GM19351 (cell line): ENCODE results near the gene LRRC4B.

Source experiments
- ATAC-seq: cut with Tn5 transposase; IDR thresholded peaks from one replicate; pipeline ENCODE4 v1.9.1; 2021; ENCODE audit warnings: mild to moderate bottlenecking, moderate library complexity; ENCODE audit not compliant: unreplicated experiment

LRRC4B gene

GRCh38 chr19:50554212-50554611 lies 14.0 kb downstream of the LRRC4B start:
- no peak for ATAC-seq

- ATAC-seq, result no peak
Measured at GRCh38 chr19:50553134-50553703, 15.0 kb downstream of the LRRC4B start.

DNA sequence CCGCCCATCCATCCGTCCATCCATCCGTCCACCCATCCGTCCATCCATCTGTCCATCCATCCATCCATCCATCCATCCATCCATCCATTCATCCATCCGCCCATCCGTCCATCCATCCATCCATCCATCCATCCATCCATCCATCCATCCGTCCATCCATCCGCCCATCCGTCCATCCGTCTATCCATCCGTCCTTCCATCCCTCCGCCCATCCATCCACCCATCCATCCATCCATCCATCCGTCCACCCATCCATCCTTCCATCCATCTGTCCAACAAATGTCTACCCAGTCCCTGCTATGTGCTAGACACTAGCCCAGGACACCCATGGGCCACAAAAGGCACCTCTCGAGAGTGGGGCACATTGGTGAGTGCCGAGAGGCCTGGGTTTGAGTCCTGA lies 15.7 kb downstream of the LRRC4B start:
- no peak for ATAC-seq

GRCh38 chr19:50551715-50552187 lies 16.5 kb downstream of the LRRC4B start:
- no peak for ATAC-seq

GRCh38 chr19:50551034-50551714 lies 17.1 kb downstream of the LRRC4B start:
- no peak for ATAC-seq

GRCh38 chr19:50550594-50550966 lies 17.7 kb downstream of the LRRC4B start:
- no peak for ATAC-seq

DNA sequence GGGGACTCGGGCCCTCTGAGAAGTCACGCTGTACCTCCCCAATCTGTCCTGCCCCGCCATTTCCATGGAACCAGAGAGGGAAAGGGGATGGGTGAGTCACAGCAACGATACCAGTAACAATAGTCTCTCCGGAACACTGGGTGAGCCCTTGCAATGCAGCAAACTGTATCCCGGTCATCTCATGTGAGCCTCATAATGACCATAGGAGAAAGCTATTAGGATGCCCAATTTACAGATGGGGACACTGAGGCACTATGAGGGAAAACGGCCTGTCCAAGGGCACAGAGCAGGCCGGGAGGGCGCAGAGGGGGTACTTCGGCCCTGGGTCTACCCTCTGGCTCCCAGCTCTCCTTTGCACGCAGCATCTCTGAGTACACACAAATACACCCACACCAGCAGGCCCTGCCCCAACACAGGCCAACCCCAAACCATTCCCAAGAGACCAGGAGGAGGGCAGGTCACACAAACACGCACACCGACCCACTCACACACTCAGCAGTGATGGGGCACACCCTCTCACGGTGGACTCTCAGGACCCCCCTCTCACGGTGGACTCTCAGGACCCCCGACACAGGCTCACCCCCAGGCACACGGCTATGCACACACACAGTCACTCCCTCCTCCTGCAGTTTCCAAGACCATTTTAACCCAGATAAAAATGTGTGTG lies 18.2 kb downstream of the LRRC4B start:
- ATAC-seq, result no peak

GRCh38 chr19:50549059-50549926 lies 18.9 kb downstream of the LRRC4B start:
- ATAC-seq, result no peak

- ATAC-seq, result no peak
Measured at GRCh38 chr19:50548191-50549058, 19.8 kb downstream of the LRRC4B start.

DNA sequence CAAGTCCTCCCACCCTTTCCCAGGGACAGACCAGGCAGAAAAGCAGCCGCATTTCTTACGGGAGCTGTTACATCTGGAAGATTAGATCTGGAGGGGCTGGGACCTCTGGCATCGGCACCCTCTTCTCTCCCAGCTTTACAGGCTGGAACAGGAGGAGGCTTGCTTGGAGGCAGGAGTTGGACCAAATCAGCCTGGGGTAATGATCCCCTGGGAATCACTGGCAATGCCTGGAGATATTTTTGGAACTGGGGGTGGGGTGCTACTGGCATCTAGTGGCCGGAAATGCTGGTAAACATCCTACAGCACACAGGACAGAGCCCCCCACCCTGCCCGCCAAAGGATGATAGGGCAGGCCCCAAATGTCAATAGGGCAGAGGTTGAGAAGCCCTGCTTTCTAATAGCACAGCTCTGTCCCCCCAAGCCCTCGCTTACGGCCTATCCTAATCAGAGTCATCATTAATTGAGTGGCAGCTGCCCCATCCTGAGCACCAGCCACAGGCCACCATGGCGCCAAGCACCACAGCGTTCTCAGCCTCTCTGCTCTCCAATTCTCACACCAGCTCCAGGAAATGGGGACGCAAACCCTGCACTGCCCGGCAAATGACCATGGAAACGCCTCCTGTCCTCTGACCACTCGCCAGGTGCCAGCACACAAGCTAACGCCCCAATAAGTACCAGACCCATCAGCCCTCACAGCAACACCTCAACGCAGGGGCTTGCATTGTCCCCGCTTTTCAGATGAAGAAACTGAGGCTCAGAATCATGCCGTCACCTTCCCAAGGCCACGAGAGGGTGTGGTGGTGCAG lies 20.6 kb downstream of the LRRC4B start:
- ATAC-seq, result no peak

- ATAC-seq, result no peak
Measured at GRCh38 chr19:50546527-50547221, 21.6 kb downstream of the LRRC4B start.

GRCh38 chr19:50542943-50543342 lies 25.3 kb downstream of the LRRC4B start:
- ATAC-seq, result no peak

- ATAC-seq, result no peak
Measured at GRCh38 chr19:50537769-50538230, 30.4 kb downstream of the LRRC4B start.

DNA sequence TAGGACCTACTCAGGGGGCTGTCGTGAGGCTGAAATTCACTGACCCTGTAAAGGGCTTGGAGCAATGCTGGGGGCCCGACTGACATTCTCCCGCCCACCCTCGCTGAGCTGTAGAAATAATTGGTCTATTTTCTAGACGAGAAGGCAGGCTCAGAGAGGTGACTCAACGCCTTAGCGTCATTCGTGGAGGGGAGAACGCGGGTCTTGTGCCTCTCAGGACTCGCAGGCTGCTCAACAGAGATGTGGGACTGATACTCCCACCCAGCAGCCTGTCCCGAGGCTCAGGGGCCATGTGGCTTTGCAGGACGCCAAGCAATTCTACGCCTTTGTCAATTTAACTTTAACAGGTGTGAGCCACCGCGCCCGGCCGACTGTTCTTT lies 30.9 kb downstream of the LRRC4B start:
- ATAC-seq, result no peak

GRCh38 chr19:50536662-50537305 lies 31.5 kb downstream of the LRRC4B start:
- ATAC-seq, result no peak

DNA sequence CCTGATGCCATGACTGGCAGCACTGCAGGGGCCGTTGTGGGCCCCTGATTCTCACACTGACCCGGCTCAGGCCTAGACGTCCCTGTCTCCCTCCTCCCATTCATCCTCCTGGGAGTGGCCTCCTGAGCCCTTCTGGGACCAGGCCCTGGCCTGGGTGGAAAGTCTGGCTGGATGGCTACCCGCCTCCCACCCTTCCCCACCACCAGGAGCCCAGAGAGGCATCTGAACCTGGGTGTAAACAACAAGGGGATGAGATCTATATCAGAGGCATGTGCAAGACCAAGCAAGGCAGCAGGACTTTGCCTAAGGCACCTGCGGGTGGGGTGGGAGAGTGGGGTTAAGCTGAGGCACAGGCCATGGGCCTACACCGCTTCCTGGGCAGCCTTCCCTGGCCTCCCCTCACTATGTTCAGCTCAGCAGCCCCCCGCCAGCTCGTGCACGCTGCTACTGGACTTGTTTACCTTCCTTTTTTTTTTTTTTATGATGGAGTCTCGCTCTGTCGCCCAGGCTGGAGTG lies 32.5 kb downstream of the LRRC4B start:
- ATAC-seq, result no peak

DNA sequence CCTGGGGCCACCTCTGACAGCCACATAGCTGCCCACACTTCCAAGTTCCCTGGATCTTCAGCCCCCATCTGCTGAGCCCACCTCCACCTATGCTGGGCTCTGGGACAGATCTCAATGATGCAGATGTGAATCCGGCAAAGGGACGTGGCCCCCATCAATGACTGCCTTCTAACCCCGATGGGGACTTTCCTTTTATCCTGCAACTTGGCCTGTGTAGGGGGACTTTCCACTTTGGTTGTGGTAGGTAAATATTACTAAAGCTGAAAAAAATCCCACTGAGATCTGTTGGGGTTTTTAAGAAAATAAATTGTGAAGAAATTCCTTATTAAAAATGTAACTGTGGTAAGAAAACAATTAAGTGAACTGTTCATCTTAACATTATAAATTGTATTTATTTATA lies 33.8 kb downstream of the LRRC4B start:
- ATAC-seq, result no peak

DNA sequence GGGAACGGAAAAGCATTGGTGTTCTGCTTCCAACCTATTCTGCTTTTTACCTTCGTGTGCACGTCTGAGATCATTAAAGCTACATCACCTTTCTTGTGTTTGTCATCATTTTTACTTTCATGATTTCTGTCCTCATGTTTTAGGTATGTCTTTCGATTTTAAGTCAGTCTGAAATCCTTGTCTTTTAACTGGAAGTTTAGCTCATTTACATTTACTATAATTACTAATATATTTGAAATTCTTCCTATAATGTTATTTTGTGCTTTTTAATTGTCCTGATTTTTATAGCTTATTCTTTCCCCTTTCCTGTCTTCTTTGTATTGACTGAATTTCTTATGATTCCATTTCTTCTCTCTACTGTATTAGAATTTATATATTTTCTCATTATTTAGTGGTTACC lies 35.3 kb downstream of the LRRC4B start:
- ATAC-seq, result no peak
